ENCODE data around the gene TFF3.
A peak's percentile ranks its signal among the peaks of the same experiment; 100 is the strongest.

TFF3 gene

DNA sequence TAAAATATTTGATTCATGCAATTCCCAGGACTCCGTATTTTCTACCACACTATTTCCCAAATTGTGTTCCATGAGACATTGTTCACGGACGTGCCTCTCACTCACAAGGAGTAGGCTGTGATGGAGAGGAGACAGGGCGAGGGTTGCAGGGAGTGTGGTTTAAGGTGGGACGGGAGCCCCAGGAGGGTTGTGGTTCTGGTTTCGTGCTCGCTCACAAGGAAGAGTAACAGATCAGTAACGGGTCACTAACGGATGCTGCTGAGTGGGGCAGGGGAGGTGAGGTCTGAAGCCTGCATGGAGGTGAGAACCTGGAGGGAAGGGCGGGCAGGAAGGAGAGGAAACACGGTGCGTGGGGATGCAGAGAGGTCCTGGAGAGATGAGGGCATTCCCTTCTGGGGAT, 28.8 kb downstream of the TFF3 start:
- H3K36me3 Mint-ChIP-seq (ENCODE audit: low read depth) = peaks cover 57% of the 10 kb centered on the region
- H3K4me3 Mint-ChIP-seq = no peak overlapping the region
- no peaks in the 10 kb centered on the region for H3K27me3 Mint-ChIP-seq
- DNase-seq = no peak
- H3K9me3 Mint-ChIP-seq = no peaks in the 10 kb centered on the region
- H3K4me1 Mint-ChIP-seq (ENCODE audit: low read depth) = no peaks in the 10 kb centered on the region
- H3K27ac Mint-ChIP-seq = peak overlapping the region; percentile 66

DNA sequence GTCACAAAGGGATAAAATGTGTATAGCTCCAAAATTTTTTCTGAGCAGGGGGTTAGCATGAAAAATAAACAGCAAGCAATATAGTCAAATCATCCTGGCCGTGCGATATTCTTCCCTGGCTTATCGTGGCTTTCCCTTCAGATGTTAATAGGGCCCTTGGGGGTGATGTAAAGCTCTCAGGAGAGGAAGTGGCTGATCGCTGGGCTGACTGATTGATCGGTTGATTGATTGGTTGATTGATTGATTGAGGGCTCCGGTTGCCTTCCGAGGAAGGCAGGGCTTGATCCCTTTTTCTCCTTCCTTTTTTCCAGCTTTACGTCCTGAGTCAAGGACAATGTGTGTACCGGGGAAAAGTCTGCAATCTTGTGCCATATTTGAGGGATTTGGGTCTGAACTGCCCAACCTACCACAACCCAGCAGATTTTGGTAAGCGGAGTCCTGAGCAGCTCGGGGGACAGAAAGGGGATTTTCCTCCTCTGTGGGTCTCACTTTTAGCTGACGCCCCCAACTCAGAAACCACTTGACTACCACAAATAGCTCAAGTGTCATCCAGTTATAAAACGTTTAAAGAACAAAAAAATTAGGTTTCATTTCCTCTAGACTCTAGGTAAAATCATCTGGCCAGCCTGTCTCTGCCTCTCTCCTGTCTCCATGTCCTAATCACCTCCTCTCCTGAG, 29.5 kb downstream of the TFF3 start:
- no peaks in the 10 kb centered on the region for H3K27me3 Mint-ChIP-seq
- no peak overlapping the region for H3K4me3 Mint-ChIP-seq
- peaks cover 52% of the 10 kb centered on the region for H3K36me3 Mint-ChIP-seq (ENCODE audit: low read depth)
- DNase-seq = no peak
- H3K4me1 Mint-ChIP-seq (ENCODE audit: low read depth) = no peaks in the 10 kb centered on the region
- H3K9me3 Mint-ChIP-seq = no peaks in the 10 kb centered on the region
- peak overlapping the region; percentile 66 for H3K27ac Mint-ChIP-seq

DNA sequence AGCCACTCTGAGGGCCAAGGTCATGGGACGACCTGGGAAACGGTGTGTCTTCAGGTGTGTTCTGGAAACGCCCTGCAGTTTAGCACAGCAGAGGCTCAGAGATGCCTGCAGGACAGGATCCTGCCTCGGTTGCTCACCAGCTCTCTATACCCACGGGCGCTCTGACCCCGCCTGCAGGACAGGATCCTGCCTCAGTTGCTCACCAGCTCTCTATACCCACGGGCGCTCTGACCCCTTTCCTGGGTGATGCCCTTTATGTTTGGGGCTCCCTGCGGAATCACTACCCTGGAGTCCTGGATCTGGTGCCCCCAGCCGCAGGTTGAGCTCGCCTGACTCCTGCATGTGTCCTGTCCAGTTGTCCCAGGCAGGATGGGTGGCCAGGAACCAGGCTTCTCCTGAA, 32.5 kb downstream of the TFF3 start:
- DNase-seq = no peak
- H3K36me3 Mint-ChIP-seq (ENCODE audit: low read depth) = peaks cover 38% of the 10 kb centered on the region
- H3K4me3 Mint-ChIP-seq = no peak overlapping the region
- H3K27me3 Mint-ChIP-seq = no peaks in the 10 kb centered on the region
- H3K9me3 Mint-ChIP-seq = no peaks in the 10 kb centered on the region
- H3K27ac Mint-ChIP-seq = no peak overlapping the region
- H3K4me1 Mint-ChIP-seq (ENCODE audit: low read depth) = no peaks in the 10 kb centered on the region

DNA sequence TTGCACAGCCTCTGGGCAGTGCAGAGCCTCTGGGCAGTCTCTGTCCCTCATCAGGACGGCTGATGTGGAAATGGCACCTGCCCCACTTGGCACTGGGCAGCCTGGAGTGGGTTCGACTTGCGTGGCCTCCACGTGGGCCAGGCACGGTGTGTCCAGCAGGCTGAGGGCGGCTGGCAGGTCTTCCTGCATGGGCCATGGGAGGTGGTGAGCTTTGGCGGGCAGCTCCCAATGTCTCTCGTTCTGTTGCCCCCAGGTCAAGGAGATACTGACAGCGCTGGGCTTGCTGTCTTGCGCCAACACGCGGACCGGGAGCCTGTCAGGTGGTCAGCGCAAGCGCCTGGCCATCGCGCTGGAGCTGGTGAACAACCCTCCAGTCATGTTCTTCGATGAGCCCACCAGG, 33.2 kb downstream of the TFF3 start:
- Mint-ChIP-seq H3K9me3 (no peaks in the 10 kb centered on the region), H3K27ac (no peak overlapping the region), H3K4me3 (no peak overlapping the region), H3K4me1 (ENCODE audit: low read depth) (no peaks in the 10 kb centered on the region), H3K36me3 (ENCODE audit: low read depth) (peaks cover 37% of the 10 kb centered on the region), H3K27me3 (no peaks in the 10 kb centered on the region)
- DNase-seq = no peak

GRCh38 chr21:42281181-42281680, 34.0 kb downstream of the TFF3 start:
- no peaks in the 10 kb centered on the region for H3K9me3 Mint-ChIP-seq
- peaks cover 35% of the 10 kb centered on the region for H3K36me3 Mint-ChIP-seq (ENCODE audit: low read depth)
- DNase-seq = no peak
- no peaks in the 10 kb centered on the region for H3K27me3 Mint-ChIP-seq
- no peaks in the 10 kb centered on the region for H3K4me1 Mint-ChIP-seq (ENCODE audit: low read depth)
- no peak overlapping the region for H3K27ac Mint-ChIP-seq
- H3K4me3 Mint-ChIP-seq = no peak overlapping the region

DNA sequence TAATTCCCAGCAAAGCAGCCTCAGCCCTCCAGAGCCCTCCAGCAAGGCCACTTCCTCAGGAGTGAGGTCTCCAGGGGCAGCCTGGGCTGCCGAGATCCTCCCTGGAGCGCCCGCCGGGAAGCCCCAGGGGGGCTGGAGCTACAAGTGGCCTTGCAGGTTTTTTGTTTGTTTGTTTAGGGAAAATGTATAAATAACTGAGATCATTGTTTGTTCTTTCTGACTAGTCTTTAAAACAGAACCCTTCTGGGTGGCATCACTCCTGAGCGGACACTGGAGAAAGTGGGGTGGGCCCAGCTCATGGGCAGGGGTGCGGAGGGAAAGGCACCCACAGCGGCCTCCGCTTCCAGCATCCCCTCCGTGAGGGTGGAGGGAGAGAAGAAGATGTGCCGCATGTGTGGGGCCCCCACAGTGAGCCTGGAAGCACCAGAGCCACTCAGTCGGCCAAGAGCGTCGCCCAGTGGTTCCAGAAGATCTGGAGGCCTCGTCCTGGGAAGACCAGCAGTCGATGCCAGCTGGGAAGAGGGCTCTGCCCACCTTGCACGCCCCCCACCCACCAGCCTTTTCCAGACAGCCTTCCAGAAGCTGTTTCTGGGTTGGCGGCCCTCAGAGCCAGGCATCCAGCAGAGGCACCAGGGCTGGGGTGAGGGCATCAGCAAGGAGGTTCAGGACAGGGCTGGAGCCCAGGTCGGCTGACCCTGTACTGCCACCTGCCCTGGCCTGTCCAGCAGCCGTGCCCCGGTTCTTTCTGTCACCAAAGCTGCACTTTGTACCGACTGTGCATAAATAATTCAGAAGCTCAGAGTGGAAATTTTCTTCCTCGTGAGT, 34.6 kb downstream of the TFF3 start:
- H3K4me3 Mint-ChIP-seq = no peak overlapping the region
- no peaks in the 10 kb centered on the region for H3K4me1 Mint-ChIP-seq (ENCODE audit: low read depth)
- no peak for DNase-seq
- no peaks in the 10 kb centered on the region for H3K27me3 Mint-ChIP-seq
- H3K36me3 Mint-ChIP-seq (ENCODE audit: low read depth) = peaks cover 32% of the 10 kb centered on the region
- no peak overlapping the region for H3K27ac Mint-ChIP-seq
- no peaks in the 10 kb centered on the region for H3K9me3 Mint-ChIP-seq

DNA sequence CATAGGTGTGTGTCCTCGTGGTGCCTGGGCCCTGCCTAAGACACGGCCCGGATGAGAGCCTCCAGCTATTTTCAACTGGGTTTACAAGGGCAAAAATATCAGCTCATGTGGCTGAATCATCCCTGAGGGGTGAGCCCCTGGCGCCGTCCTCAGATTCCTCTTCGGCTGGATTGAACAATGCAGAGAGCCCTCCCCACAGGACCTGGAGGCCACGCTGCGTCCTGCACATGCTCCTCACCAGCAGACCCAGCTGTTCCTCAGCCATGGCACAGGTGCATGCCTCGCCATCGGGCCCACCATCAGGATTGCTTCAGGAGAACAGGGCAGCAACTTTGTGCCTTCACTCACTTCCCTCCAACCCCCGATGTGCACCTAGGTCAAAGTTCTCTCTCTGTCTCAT, 35.3 kb downstream of the TFF3 start:
- no peak overlapping the region for H3K4me3 Mint-ChIP-seq
- no peak overlapping the region for H3K27ac Mint-ChIP-seq
- no peaks in the 10 kb centered on the region for H3K9me3 Mint-ChIP-seq
- H3K27me3 Mint-ChIP-seq = no peaks in the 10 kb centered on the region
- no peak for DNase-seq
- H3K36me3 Mint-ChIP-seq (ENCODE audit: low read depth) = peaks cover 38% of the 10 kb centered on the region
- no peaks in the 10 kb centered on the region for H3K4me1 Mint-ChIP-seq (ENCODE audit: low read depth)

DNA sequence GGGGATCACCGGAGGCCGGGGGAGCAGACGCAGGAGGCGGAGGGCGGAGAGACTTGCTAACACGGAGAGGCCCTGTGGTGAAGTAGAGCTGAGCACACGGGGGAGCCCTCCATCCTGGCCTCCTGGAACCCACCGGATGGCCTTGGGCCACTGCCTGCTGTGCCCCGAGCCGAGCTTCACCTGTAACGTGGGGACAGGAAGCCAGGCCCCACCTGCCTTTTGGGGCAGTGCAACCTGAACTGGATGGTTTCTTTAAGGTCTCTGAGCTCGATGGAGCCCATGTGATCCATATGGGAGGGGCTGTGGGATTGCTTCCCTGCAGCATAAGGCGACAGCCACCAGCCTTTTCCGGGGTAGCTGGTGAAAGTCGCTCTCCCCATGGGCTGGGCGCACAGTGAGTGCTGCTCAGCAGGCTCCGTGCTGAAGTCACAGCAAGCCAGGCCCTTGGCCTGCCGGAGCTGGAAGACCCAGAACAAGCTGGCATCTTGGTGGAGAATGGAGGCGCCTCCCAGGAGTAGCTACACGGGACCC, 35.8 kb downstream of the TFF3 start:
- Mint-ChIP-seq H3K27ac (no peak overlapping the region), H3K27me3 (no peaks in the 10 kb centered on the region), H3K9me3 (no peaks in the 10 kb centered on the region), H3K4me1 (ENCODE audit: low read depth) (no peaks in the 10 kb centered on the region), H3K4me3 (no peak overlapping the region), H3K36me3 (ENCODE audit: low read depth) (peaks cover 35% of the 10 kb centered on the region)
- DNase-seq = no peak

GRCh38 chr21:42278451-42279149, 36.6 kb downstream of the TFF3 start:
- DNase-seq = no peak
- H3K4me1 Mint-ChIP-seq (ENCODE audit: low read depth) = no peaks in the 10 kb centered on the region
- no peak overlapping the region for H3K27ac Mint-ChIP-seq
- H3K9me3 Mint-ChIP-seq = no peaks in the 10 kb centered on the region
- H3K36me3 Mint-ChIP-seq (ENCODE audit: low read depth) = peaks cover 36% of the 10 kb centered on the region
- H3K27me3 Mint-ChIP-seq = no peaks in the 10 kb centered on the region
- H3K4me3 Mint-ChIP-seq = no peak overlapping the region

DNA sequence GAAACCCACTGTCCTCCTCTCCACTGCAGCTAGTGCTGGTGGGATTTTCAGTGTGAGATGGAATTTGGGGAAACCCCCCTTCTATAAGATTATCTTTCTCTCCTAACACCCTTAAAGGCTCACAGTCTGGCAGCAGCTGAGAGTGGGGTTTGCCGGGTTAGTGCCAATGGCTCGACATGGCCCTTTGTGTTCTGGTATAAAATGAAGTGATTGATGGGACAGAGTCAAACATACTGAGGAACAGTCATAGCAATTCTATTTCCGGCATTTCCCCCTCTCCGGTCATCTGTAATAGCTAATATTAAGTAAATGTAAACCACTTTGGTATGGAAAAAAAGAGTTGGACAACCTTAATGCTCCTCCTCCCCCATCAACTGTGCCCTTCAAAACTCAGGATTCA, 37.6 kb downstream of the TFF3 start:
- Mint-ChIP-seq H3K9me3 (no peaks in the 10 kb centered on the region), H3K4me1 (ENCODE audit: low read depth) (no peaks in the 10 kb centered on the region), H3K27ac (no peak overlapping the region), H3K27me3 (no peaks in the 10 kb centered on the region), H3K36me3 (ENCODE audit: low read depth) (peaks cover 33% of the 10 kb centered on the region), H3K4me3 (no peak overlapping the region)
- no peak for DNase-seq

DNA sequence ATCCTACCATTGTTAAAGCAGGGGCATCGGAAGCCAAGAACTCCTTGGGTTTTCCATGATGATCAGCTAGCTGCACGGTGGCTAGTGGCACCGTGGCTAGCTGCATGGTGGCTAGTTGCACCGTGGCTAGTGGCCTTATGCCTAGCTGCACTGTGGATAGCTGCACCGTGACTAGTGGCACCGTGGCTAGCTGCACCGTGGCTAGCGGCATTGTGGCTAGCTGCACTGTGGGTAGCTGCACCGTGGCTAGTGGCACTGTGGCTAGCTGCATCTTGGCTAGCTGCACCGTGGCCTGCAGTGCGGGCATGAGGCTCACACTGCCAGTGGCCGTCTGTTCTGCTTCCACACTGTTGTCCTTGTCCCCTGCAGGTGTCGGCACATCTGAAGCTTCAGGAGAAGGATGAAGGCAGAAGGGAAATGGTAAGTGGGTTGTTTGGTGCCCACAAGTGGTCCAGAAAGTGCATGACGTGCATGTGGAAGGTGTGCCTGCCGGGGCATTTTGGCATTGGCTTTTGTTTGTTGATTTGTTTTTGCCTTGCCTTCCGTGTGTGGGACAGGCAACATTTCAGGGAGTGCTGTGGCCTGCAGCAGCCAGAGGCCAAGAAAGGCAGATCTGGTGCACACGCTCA, 38.6 kb downstream of the TFF3 start:
- no peaks in the 10 kb centered on the region for H3K9me3 Mint-ChIP-seq
- H3K36me3 Mint-ChIP-seq (ENCODE audit: low read depth) = peaks cover 31% of the 10 kb centered on the region
- no peak overlapping the region for H3K4me3 Mint-ChIP-seq
- H3K27ac Mint-ChIP-seq = no peak overlapping the region
- H3K4me1 Mint-ChIP-seq (ENCODE audit: low read depth) = no peaks in the 10 kb centered on the region
- DNase-seq = no peak
- H3K27me3 Mint-ChIP-seq = no peaks in the 10 kb centered on the region

DNA sequence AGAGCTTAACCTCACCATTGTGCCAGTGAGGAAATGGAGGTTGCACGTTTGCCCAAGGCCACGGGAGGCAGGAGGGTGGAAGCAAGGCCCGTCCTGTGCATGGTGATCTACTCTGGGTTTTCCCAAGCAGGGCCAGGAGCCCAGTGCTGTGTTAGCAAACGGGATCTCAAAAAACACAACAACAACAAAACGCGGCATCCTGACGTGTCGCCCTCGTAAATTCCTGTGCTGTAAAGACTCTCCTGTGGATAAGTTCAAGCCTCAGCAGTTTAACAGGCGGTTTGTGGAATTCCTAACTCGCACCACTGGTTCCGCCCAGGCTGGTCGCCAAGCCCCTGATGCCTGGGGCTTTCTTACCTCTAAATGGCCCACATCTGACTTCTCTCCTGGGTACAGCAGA, 39.1 kb downstream of the TFF3 start:
- no peaks in the 10 kb centered on the region for H3K9me3 Mint-ChIP-seq
- no peak for DNase-seq
- H3K36me3 Mint-ChIP-seq (ENCODE audit: low read depth) = peaks cover 33% of the 10 kb centered on the region
- H3K4me1 Mint-ChIP-seq (ENCODE audit: low read depth) = no peaks in the 10 kb centered on the region
- no peak overlapping the region for H3K27ac Mint-ChIP-seq
- H3K27me3 Mint-ChIP-seq = no peaks in the 10 kb centered on the region
- no peak overlapping the region for H3K4me3 Mint-ChIP-seq

DNA sequence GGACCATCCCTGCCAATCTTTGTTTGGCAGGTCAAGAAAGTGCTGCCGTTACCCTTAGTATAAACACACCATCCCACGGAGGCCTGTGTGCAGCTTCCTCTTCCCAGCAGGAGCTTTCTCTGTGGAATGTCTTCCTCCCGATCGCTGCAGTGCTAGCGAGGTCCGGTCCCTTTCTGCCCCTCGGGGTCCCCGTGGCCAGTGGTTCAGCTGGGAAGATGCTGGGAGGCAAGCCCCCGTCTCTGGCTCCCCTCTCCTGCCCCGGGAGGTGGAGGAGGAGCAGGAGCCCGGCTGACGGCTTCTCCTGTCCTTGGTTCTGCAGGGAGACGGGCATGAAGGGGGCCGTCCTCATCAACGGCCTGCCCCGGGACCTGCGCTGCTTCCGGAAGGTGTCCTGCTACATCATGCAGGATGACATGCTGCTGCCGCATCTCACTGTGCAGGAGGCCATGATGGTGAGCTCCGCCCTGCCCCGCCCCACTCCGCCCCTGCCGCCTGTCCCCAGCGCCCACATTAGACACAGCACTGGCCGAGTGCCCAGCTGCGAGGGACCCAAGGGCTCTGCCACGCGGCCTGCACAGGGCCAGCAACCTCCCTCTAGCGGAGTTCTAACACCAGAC, 42.1 kb downstream of the TFF3 start:
- no peak for DNase-seq
- H3K27ac Mint-ChIP-seq = no peak overlapping the region

More for the DNA sequence above, 42.1 kb downstream of the TFF3 start:
- Mint-ChIP-seq H3K36me3 (ENCODE audit: low read depth) (peaks cover 27% of the 10 kb centered on the region), H3K27me3 (no peaks in the 10 kb centered on the region), H3K4me3 (no peak overlapping the region), H3K9me3 (no peaks in the 10 kb centered on the region), H3K4me1 (ENCODE audit: low read depth) (peaks cover 13% of the 10 kb centered on the region)

Data from activated T-cell treated with anti-CD3 and anti-CD28 coated beads, Interleukin-2, amount 50 U/mL, for 24 hours (primary cell).